ENCODE measurements around the gene SPATA6L.

DNA sequence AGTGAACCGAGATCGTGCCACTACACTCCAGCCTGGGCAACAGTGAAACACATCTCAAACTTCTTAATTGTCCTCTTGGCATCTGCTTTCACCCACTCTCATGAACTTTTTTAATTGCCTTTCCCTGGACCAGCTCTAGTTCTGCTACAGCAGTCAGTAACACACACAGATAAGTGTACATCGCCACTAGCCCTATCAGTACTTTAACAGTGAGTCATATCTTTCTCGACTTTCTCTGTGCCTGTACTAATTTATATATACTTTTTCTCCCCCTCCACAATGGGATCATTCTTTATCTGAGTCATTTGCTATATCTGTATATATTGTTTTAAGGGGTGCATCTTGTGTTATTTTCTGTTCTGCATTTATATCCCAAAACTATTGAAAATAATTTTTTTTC lies 19.8 kb upstream of the SPATA6L start:
- TF ChIP-seq CTCF (conservative IDR thresholded peaks at IDR 0.05; ENCODE audit: low read depth in 2 of 2), result no peak
- no peak for TF ChIP-seq EZH2 (IDR thresholded peaks at IDR 0.05; ENCODE audit: low read depth, unreplicated experiment)
- TF ChIP-seq ZNF331 (CRISPR knock-in tag; IDR thresholded peaks at IDR 0.05; ENCODE audit: low read depth), result no peak
- TF ChIP-seq POLR2AphosphoS5 (IDR thresholded peaks at IDR 0.05; ENCODE audit: low read depth), result no peak
- TF ChIP-seq REST (IDR thresholded peaks at IDR 0.05; ENCODE audit: unreplicated experiment), result no peak
- TF ChIP-seq ETS1 (IDR thresholded peaks at IDR 0.05), result no peak
- no peak for TF ChIP-seq EZH2phosphoT487 (IDR thresholded peaks at IDR 0.05; ENCODE audit: unreplicated experiment)
- no peak for TF ChIP-seq JUNB (IDR thresholded peaks at IDR 0.05; ENCODE audit: unreplicated experiment)
- TF ChIP-seq NANOG (IDR thresholded peaks at IDR 0.05; ENCODE audit: borderline replicate concordance), result no peak
- TF ChIP-seq ZNF114 (CRISPR knock-in tag; IDR thresholded peaks at IDR 0.05), result no peak
- TF ChIP-seq, protein P1, sequence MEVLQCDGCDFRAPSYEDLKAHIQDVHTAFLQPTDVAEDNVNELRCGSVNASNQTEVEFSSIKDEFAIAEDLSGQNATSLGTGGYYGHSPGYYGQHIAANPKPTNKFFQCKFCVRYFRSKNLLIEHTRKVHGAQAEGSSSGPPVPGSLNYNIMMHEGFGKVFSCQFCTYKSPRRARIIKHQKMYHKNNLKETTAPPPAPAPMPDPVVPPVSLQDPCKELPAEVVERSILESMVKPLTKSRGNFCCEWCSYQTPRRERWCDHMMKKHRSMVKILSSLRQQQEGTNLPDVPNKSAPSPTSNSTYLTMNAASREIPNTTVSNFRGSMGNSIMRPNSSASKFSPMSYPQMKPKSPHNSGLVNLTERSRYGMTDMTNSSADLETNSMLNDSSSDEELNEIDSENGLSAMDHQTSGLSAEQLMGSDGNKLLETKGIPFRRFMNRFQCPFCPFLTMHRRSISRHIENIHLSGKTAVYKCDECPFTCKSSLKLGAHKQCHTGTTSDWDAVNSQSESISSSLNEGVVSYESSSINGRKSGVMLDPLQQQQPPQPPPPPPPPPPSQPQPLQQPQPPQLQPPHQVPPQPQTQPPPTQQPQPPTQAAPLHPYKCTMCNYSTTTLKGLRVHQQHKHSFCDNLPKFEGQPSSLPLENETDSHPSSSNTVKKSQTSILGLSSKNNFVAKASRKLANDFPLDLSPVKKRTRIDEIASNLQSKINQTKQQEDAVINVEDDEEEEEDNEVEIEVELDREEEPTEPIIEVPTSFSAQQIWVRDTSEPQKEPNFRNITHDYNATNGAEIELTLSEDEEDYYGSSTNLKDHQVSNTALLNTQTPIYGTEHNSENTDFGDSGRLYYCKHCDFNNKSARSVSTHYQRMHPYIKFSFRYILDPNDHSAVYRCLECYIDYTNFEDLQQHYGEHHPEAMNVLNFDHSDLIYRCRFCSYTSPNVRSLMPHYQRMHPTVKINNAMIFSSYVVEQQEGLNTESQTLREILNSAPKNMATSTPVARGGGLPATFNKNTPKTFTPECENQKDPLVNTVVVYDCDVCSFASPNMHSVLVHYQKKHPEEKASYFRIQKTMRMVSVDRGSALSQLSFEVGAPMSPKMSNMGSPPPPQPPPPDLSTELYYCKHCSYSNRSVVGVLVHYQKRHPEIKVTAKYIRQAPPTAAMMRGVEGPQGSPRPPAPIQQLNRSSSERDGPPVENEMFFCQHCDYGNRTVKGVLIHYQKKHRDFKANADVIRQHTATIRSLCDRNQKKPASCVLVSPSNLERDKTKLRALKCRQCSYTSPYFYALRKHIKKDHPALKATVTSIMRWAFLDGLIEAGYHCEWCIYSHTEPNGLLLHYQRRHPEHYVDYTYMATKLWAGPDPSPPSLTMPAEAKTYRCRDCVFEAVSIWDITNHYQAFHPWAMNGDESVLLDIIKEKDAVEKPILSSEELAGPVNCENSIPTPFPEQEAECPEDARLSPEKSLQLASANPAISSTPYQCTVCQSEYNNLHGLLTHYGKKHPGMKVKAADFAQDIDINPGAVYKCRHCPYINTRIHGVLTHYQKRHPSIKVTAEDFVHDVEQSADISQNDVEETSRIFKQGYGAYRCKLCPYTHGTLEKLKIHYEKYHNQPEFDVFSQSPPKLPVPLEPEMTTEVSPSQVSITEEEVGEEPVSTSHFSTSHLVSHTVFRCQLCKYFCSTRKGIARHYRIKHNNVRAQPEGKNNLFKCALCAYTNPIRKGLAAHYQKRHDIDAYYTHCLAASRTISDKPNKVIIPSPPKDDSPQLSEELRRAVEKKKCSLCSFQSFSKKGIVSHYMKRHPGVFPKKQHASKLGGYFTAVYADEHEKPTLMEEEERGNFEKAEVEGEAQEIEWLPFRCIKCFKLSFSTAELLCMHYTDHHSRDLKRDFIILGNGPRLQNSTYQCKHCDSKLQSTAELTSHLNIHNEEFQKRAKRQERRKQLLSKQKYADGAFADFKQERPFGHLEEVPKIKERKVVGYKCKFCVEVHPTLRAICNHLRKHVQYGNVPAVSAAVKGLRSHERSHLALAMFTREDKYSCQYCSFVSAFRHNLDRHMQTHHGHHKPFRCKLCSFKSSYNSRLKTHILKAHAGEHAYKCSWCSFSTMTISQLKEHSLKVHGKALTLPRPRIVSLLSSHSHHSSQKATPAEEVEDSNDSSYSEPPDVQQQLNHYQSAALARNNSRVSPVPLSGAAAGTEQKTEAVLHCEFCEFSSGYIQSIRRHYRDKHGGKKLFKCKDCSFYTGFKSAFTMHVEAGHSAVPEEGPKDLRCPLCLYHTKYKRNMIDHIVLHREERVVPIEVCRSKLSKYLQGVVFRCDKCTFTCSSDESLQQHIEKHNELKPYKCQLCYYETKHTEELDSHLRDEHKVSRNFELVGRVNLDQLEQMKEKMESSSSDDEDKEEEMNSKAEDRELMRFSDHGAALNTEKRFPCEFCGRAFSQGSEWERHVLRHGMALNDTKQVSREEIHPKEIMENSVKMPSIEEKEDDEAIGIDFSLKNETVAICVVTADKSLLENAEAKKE (CRISPR knock-in tag; IDR thresholded peaks at IDR 0.05), result no peak
- TF ChIP-seq CREB1 (CRISPR knock-in tag; IDR thresholded peaks at IDR 0.05; ENCODE audit: low read depth), result no peak
- no peak for TF ChIP-seq STAT1 (IDR thresholded peaks at IDR 0.05; ENCODE audit: unreplicated experiment)
